Keratinocyte (primary cell): ENCODE measurements around the gene TTL. TPM values are rescaled to one million over a fixed set of nuclear protein-coding genes. Genes with fewer than 3 reads are reported as not detected.

Experiments used
- DNase-seq: peaks from one replicate; pipeline ENCODE4 v3.0.0-alpha.2; 2011; ENCODE audit warnings: low read depth, missing footprints, low spot score
- FAIRE-seq: peaks from 2 replicates; lab custom pipeline; 2011; peaks lifted over from hg19 to GRCh38; lab: Jason Lieb, UNC
- H2AFZ ChIP-seq: 2 replicates; pipeline ENCODE4 v1.6.0; 2012; ENCODE audit warnings: low read length, control low read depth, inconsistent platforms; ENCODE audit not compliant: control insufficient read depth
- H3K27ac ChIP-seq: 2 replicates; pipeline ENCODE4 v1.5.1; 2011; ENCODE audit warnings: low read length; ENCODE audit not compliant: control insufficient read depth, insufficient read depth
- H3K27me3 ChIP-seq: 3 replicates; pipeline ENCODE4 v1.6.0; 2011; ENCODE audit warnings: low read length; ENCODE audit not compliant: control insufficient read depth, insufficient read depth; ENCODE audit errors: extremely low read depth
- H3K36me3 ChIP-seq, 2 experiments: 2 replicates in 1 of 2; 3 replicates in 1 of 2; pipeline ENCODE4 v1.5.1; 2011; ENCODE audit warnings: low read length in 2 of 2, mild to moderate bottlenecking in 1 of 2; ENCODE audit not compliant: control insufficient read depth in 2 of 2, insufficient read depth in 2 of 2; ENCODE audit errors: extremely low read depth in 1 of 2
- H3K4me1 ChIP-seq: 3 replicates; pipeline ENCODE4 v1.5.1; 2011; ENCODE audit warnings: low read length; ENCODE audit not compliant: control insufficient read depth, insufficient read depth; ENCODE audit errors: extremely low read depth
- H3K4me2 ChIP-seq: 3 replicates; pipeline ENCODE4 v1.6.0; 2011; ENCODE audit warnings: low read depth, low read length; ENCODE audit not compliant: control insufficient read depth, insufficient read depth; ENCODE audit errors: extremely low read depth
- H3K4me3 ChIP-seq, 3 experiments: fragments of 200-600 bp in 1 of 3; sonication (generic) in 1 of 3; 2 replicates in 2 of 3; 3 replicates in 1 of 3; pipeline ENCODE4 v1.5.1; 2011 to 2016; ENCODE audit warnings: low read length in 3 of 3, mild to moderate bottlenecking in 3 of 3, control low read depth in 2 of 3, inconsistent platforms in 1 of 3, low read depth in 1 of 3, mixed read lengths in 1 of 3, mixed run types in 1 of 3, moderate library complexity in 1 of 3; ENCODE audit not compliant: control insufficient read depth in 2 of 3, insufficient read depth in 2 of 3; ENCODE audit errors: extremely low read depth in 1 of 3
- H3K79me2 ChIP-seq: 2 replicates; pipeline ENCODE4 v1.6.0; 2012; ENCODE audit warnings: low read length; ENCODE audit not compliant: control insufficient read depth, insufficient read depth
- H3K9ac ChIP-seq: 3 replicates; pipeline ENCODE4 v1.6.0; 2011; ENCODE audit warnings: low read length; ENCODE audit not compliant: control insufficient read depth, insufficient read depth; ENCODE audit errors: extremely low read depth
- H3K9me1 ChIP-seq: 3 replicates; pipeline ENCODE4 v1.6.0; 2011; ENCODE audit warnings: low read length; ENCODE audit not compliant: control insufficient read depth, insufficient read depth; ENCODE audit errors: extremely low read depth
- H3K9me3 ChIP-seq: 2 replicates; pipeline ENCODE4 v1.5.1; 2012; ENCODE audit warnings: low read depth, low read length; ENCODE audit not compliant: control insufficient read depth
- H4K20me1 ChIP-seq: 3 replicates; pipeline ENCODE4 v1.6.0; 2011; ENCODE audit warnings: low read length; ENCODE audit not compliant: control insufficient read depth, insufficient read depth; ENCODE audit errors: extremely low read depth
- CTCF ChIP-seq, 3 experiments: IDR thresholded peaks in 1 of 3; conservative IDR thresholded peaks in 1 of 3; optimal IDR thresholded peaks in 1 of 3; 2 replicates in 2 of 3; 3 replicates in 1 of 3; pipeline versions ENCODE3 to v1.5.1; 2011; ENCODE audit warnings: low read length in 3 of 3, mild to moderate bottlenecking in 3 of 3, moderate library complexity in 2 of 3, control low read depth in 1 of 3, inconsistent platforms in 1 of 3; ENCODE audit not compliant: insufficient read depth in 2 of 3; ENCODE audit errors: extremely low read depth in 1 of 3
- EZH2 ChIP-seq: IDR thresholded peaks from one replicate; pipeline ENCODE4 v1.6.1; 2012; ENCODE audit warnings: inconsistent platforms, mild to moderate bottlenecking, low read length, moderate library complexity
- dilution Hi-C: fragments of 300-500 bp; cut with MboI; formaldehyde crosslinking; loops from one replicate; pipeline ENCODE4 v1.7.0; 2020; ENCODE audit warnings: low sequenced_read_pairs; ENCODE audit not compliant: extremely low pct_ligation_motif_present
- polyA plus RNA-seq, 5 experiments: library from polyadenylated mRNA; depleted of rRNA in 3 of 5; stranded (reverse) in 3 of 5; stranded (forward) in 1 of 5; unstranded in 1 of 5; fragments of >200 nt; gene quantifications; 1 replicate in 1 of 5; 2 replicates in 3 of 5; 3 replicates in 1 of 5; pipeline versions ENCODE4 v1.2.1 to v1.2.3, GENCODE V29; 2011 to 2012; ENCODE audit warnings: missing spikeins in 2 of 5, low read depth in 1 of 5, low replicate concordance in 1 of 5

Gene TTL
- polyA plus RNA-seq, 1 donor (not counting 4 experiments of a cell fraction or from before 2014, with no cell fraction given): 37.9 TPM

- no peaks in the 10 kb centered on the region for H3K9me3 ChIP-seq
- H3K79me2 ChIP-seq: no peaks in the 10 kb centered on the region
- H3K4me2 ChIP-seq: no peak overlapping the region
- H4K20me1 ChIP-seq: no peaks in the 10 kb centered on the region
- H3K27me3 ChIP-seq: no peaks in the 10 kb centered on the region
- peaks cover 2% of the 10 kb centered on the region for H3K9me1 ChIP-seq
- no peak overlapping the region for H3K9ac ChIP-seq
- no peak overlapping the region for H2AFZ ChIP-seq
- no peak overlapping the region for H3K4me3 ChIP-seq
- no peak overlapping the region for H3K27ac ChIP-seq
- TF ChIP-seq EZH2 (no peak), CTCF (optimal IDR thresholded peaks at IDR 0.05 in 1 of 3, IDR thresholded peaks at IDR 0.05 in 1 of 3, conservative IDR thresholded peaks at IDR 0.05 in 1 of 3; ENCODE audit: extremely low read depth in 1 of 3, insufficient read depth in 2 of 3, low read length in 3 of 3) (peak in 1 of 3 experiments; percentile 5)
- FAIRE-seq (no peak), DNase-seq (peak; percentile 45)
- H3K36me3 ChIP-seq: peaks cover 9 to 15% of the 10 kb centered on the region in 2 experiments
- peaks cover 15% of the 10 kb centered on the region for H3K4me1 ChIP-seq
- dilution Hi-C loops: no loop called here
These were observed 97.3 kb downstream of the TTL start for GRCh38 chr2:112579241-112579640.

GRCh38 chr2:112580084-112580483 lies 98.1 kb downstream of the TTL start:
- no peaks in the 10 kb centered on the region for H3K79me2 ChIP-seq
- no peak overlapping the region for H2AFZ ChIP-seq
- H3K4me3 ChIP-seq: no peak overlapping the region
- DNase-seq: no peak
- H3K9me1 ChIP-seq: peaks cover 2% of the 10 kb centered on the region
- no peak overlapping the region for H3K9ac ChIP-seq
- peaks cover 5 to 7% of the 10 kb centered on the region in 2 experiments for H3K36me3 ChIP-seq
- no peak overlapping the region for H3K27ac ChIP-seq
- H3K9me3 ChIP-seq: no peaks in the 10 kb centered on the region
- no peaks in the 10 kb centered on the region for H4K20me1 ChIP-seq
- no peak overlapping the region for H3K4me2 ChIP-seq
- TF ChIP-seq EZH2 (no peak), CTCF (optimal IDR thresholded peaks at IDR 0.05 in 1 of 3, IDR thresholded peaks at IDR 0.05 in 1 of 3, conservative IDR thresholded peaks at IDR 0.05 in 1 of 3; ENCODE audit: extremely low read depth in 1 of 3, insufficient read depth in 2 of 3, low read length in 3 of 3) (no peak)
- dilution Hi-C loops: no loop called here
- no peak for FAIRE-seq
- H3K4me1 ChIP-seq: peaks cover 19% of the 10 kb centered on the region
- H3K27me3 ChIP-seq: no peaks in the 10 kb centered on the region
